GM10847 (cell line): ENCODE measurements around the gene HID1.

Experiments used
- POLR2A ChIP-seq: IDR thresholded peaks from 2 replicates; pipeline ENCODE4 v1.6.1; 2011; ENCODE audit not compliant: insufficient read length; ENCODE audit errors: extremely low read depth

The HID1 gene

DNA sequence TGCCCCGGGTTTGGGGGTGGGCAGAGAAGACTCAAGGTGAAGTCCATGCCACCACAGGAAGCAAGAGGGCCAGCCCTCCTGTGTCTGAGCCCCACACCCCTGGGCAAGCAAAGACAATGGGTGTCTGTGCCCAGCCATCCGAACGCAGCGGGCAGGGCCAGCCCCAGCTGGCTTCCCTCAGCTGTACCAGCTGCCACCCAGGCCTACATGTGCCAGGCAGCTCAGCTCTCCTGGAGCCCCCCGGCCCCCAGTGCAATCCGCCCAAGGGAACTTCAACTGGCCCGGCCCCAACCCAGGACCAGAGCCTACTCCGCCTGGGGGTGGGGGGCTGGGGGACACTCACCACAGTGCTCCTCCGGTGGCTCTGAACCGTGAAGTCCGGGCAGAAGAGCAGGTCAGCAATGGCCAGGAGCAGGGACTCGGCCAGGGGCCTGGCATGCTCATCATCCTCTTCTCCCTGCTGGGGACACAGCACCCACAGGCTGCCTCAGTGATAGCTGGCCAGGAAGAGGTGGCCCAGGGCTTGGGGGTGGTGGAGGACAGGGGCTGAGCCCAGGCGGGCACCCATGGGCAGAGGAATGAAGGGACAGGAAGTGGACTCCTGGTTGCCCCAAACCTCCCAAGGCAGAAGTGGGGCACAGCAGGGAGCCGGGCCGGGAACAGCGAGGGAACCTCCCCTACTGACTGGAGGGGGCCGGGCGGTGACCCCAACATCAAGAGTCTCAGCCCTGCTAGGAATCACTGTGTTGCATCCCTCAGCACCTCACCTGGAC is 9.8 kb downstream of the HID1 start:
- TF ChIP-seq POLR2A: no peak

DNA sequence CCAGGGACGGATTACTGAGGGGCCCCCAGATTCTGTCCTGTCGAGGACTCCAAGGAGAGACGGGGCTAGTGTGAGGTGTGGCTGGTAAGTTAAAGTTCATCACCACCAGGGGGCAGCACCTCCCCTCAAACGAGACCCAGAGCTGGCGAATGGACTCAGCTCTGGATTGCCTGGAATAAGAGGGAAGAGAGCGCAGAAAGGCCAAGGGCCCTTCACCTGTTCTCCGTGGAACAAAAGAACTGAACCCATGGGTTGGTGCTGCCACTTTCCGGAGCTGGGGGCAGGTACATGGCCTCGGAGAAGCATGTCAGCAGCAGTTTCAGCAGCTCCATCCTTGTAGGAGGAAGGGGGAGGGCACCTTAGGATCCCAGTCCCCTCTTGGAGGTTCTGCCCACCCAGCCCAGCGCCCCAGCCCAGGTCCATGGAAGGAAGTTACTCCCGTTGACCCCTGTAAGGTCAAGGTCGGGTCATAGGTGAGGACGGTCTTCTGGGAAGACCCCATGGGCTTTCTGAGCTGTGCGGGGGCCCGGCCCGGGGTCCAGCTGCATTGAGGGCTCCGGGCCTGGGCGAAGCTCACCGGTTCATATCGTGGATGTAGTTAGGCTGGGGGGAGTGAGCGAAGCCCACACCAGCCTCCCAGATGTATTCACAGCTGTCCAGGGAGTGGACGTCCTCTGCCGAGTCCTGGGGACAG is 10.8 kb downstream of the HID1 start:
- no peak for TF ChIP-seq POLR2A

DNA sequence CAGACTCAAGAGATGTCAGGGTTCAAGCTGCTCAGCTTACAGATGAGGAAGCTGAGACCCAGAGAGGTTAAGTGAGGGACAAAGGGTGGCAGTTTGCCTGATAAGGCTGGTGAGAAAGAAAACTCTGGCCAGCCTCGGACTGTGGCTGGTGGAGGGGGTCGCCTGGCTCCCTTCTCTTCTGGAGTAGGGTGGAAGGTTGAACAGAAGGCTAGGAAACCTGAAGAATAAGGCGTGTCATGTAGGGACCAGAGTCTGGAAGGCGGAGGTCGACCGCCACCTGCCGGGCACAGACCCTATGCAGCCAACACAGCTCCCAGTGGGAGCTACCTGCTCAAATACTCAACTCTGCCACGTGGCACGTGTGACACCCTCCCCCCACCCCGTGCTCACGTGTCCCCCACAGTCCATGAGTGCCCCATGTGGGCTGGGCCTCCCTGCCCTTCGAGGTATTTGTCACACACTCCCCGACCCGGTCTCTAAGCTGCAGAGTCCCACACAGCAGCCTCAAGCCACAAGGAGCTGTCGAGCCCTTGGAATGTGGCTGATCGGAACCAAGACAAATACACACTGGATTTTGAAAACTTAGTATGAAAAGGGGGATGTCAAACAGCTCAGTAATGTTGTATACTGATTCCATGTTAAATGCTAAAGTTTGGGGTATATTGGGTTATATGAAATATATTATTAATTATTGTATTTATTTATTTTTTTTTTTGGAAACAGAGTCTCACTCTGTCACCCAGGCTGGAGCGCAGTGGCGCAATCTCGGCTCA is 11.8 kb downstream of the HID1 start:
- no peak for TF ChIP-seq POLR2A

DNA sequence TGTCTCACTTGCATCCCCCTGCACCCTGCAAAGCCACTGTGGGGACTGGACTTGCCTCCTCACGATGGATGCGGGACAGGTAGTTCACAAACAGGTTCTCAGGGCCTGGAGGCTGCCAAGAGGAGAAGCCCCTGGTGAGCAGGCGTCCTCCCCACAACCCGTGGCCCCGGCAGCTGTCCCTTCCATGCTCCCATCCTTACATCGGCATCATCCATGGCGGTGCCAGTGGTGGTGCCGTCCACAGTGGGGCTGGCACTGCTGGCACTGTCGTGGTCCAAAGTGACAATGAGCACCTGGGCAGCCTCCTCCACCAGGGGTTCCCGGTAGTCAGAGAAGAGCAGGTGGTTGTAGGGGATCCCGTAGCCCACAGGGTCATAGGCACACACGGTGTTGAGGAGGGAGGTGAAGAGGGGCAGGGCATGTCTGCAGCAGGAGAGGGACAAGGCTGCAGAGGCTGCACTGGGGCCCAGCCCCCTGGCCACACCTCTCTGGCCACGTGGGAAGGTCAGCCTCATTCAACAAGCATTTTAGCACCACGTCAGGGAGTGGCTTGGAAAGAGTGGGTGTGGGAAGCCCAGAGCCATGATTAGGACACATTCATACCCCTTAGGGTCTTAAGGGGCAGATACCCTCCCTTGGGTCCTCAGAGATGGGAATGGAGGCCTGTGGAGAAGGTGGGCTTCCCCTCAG is 12.6 kb downstream of the HID1 start:
- TF ChIP-seq POLR2A: no peak

DNA sequence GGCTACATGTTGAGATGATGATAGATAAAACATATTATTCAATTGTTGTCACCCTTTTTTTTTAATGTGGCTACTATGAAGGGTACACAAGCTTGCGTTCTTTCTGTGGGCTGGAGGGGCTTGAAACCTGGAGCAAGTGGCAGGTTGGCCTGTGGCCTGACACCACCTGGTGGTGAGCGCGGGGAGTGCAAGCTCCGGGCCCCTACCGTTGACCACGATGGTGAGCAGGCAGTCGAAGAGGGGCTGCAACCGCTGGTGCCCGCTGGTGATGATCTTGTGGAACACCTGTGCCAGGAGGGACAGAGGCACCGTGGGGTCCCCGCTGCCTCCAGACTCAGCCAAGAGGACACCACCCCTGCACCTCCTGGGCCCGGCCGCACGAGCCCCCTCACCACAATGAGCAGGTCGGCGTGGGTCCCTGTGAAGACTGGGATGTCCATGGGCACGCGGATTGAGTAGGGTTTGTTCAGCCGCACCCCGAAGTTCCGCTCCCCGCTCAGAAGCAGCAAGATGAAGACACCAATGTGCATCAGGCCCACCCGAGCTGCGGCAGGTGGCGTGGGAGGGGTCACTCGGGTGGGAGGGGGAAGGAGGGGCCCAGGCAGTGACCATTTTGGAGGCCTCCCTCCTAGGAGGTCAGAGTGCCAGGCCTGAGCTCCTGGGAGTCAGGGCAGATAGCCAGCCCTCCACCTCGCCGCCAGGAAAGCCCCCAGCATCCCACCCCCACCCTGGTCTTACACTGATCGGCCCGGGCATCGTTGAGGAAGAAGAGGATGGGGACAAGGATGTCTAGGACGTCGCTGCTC is 14.4 kb downstream of the HID1 start:
- TF ChIP-seq POLR2A: no peak

DNA sequence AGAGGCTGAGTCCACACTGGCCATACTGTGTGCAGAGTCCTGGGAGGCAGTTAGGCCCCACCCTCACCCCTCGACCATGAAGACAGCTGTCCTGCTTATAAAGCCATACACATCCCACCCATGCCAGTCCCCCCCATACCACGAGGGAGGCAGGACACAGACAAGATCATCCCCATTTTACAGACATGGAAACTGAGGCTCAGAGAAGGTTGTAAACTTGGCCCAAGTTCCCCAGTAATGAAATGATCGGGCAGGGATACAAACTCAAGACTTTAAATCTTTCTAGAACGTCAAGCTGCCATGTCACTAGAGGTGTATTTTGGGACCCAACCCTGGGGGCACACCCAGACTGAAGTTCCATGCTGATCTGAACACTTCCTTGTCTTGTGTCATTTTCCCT is 16.5 kb downstream of the HID1 start:
- no peak for TF ChIP-seq POLR2A

DNA sequence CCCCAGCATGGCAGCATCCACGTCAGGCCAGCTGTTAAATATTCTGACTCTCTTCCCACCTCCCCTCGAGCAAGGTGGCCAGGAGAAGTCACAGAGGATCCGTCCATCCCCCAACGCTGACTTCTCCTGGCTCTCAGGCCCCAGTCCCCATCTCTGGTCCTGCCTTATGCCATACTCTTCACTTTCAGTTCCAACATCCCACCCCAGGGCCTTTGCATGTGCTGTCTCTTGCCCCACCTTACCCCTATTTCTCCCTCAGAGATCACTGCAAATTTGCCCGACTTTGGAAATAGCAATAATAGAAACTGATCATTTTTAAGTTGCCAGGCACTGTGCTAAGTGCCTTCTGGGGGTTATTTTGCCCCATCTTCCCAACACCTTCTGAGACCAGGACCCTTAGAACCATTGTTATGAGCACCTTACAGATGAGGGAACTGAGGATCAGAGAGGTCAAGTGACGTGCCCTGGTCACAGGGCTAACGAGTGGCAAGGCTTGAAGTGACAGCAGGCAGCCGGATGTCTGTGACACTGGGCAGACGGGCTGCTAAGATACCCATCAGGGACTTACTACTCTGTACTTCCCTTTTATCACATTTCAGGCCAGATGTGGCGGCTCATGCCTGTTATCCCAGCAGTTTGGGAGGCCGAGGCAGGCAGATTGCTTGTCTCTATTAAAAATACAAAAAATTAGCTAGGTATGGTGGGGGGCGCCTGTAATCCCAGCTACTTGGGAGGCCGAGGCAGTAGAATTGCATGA is 17.7 kb downstream of the HID1 start:
- no peak for TF ChIP-seq POLR2A

DNA sequence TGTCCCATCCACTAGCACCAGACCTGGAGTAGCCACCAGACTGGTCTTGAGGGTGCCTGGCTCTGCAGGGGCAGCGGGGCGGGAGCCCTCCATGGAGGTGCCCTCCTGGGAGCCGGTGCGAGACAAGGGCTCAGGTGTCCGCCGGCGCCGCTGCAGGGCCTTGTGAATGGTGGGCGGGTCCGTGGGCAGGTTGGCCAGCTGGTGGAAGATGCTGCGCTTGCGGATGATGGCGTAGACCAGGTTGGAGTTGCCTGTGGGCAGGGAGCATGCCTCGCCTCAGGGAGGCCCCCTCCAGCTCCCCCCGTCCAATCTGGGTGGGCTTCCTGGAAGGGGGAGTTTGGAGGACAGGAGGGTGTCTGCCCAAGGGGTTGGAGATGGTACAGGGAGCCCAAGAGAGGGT is 18.4 kb downstream of the HID1 start:
- no peak for TF ChIP-seq POLR2A

DNA sequence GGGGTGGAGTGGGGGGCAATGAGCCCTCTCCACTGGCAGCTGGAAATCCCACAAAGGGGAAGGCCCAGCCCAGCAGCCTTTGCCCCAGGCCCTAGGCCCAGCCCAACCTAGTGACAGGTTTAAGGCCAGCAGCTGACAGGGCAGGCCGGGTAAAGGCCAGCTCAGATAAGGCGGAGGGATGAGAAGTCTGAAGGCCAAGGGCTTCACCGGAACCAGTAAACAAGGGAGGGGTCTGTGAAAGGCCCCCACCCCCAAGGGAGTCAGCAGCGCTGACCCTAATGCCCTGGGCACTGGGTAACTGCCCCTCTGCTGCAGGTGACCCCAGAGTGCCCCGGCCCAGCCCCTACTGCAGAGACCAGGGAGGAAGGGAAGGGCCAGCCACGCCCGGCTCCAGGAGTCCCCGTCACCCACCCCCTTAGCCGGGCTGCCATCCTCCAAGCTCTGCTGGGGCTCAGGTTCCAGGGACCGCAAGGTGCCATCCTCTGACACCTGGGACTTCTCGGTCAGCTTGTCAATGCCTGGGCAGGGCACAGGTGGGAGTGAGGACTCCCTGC is 19.3 kb downstream of the HID1 start:
- TF ChIP-seq POLR2A: no peak

DNA sequence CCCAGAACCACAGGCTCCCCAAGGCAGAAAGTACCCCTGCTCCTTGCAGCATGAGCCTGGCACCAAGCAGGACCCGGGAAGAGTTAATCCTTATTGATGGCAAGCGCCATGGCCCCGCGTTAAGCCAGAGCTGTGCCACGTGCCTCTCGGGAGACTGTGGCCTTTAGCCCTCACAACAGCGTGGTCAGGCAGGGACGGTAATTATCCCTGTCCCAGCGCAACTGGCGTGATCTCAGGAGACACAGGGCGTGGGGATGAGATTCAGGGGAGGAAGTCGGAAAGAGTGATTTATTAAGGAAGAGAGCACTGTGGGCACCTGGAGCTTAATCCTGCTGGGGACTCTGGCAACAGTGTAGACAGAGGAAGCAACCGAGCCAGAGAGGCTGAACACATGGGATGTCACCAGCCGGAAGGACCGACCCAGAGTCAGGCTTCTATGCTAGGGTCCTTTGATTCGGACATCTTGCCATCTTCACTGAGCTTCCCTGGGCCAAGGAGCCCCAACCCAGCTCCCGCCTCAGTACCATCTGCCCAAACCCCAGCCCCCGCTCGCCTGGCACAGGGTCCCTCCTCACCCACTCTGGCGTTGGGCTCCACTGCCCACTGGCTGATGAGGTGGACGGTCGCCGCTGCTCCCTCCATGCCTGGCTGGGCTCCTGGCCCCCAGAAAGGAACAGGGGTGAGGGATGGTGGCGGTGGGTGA is 20.0 kb downstream of the HID1 start:
- no peak for TF ChIP-seq POLR2A

DNA sequence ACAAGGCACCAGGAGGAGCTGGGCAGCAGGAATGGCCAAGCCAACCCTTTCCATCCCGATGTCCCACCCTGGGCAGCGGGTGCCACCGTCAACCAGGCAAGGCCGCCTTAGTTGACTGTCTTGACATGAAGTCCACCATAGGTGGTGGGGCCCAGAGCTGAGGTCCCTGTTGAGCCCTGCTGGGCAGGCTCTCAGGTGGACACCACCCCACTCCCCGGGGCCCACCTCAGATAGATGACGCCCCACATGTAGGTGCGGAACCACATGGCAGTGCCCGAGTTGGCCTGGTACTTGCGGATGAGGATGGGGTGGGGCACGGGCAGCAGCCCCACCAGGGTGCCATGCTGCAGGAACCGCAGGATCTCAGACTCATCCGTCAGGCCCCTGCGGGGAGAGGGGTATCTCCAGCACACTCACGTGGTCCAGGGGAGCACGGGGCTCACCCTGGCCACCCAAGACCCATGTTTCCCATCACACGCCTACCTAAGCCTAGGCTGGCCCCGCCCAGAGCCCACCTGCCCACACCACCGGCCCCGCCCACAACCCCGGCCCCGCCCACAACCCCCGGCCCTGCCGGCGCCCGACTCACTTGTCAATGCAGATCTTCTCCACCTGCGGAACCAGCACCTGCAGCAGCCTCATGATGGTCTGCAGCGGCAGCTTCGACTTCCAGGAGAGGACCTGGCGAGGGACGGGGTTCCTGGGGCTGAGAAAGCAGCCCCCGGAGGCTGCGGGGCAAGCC is 20.7 kb downstream of the HID1 start:
- TF ChIP-seq POLR2A: no peak

DNA sequence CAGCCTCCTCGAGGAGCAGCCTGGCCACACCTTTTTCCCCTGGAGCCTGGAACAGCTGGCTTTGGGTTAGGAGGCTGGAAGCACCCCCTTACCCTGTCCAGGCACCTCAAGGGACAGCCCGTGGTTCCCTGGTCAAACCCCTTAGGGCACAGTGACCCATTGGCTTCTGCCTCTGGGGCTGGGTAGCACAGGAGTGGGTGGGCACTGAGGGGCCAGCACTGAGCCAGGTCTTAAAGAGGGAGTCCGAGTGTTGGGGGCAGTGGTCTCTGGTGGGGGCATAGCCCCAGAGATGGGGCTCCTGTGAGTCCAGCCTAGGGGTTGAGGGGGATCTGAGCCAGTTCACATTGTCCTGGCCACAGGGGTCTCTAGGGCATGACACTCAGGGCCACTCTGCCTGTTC is 21.5 kb downstream of the HID1 start:
- no peak for TF ChIP-seq POLR2A

DNA sequence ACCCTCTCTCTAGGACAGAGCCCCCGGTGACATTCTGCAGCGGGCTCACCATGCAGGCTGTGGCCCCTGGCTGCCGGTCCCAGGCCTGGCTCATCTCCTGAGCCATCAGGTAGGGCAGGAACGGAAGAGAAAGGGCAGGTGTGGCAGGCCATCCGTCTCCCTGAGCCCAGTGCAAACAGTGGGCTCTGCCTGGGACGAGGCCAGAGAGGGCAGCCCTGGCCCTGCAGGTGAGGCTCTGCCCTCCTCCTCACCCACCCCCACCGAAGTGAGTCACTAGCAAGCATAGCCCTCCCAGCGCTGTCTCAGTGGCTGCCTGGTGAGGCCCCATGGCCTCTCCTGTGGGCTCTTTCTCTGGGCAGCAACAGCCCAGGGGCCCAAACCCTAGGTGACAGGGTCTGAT is 22.4 kb downstream of the HID1 start:
- no peak for TF ChIP-seq POLR2A
